HFFc6 (cell line): Measurements from ENCODE around the gene ZNF652. TPM values are rescaled to one million over a fixed set of nuclear protein-coding genes. Genes with fewer than 3 reads are reported as not detected.

ENCODE experiments used
- DNase-seq: peaks from one replicate; pipeline ENCODE4 v3.0.0-alpha.2; 2018
- H3K27ac Mint-ChIP-seq: 2 replicates; pipeline ENCODE4 v1.8.0; 2020; ENCODE audit warnings: mild to moderate bottlenecking, mixed read lengths
- H3K27me3 Mint-ChIP-seq: 2 replicates; pipeline ENCODE4 v1.8.0; 2021; ENCODE audit warnings: mild to moderate bottlenecking, moderate library complexity, mixed read lengths; ENCODE audit not compliant: insufficient read depth
- H3K36me3 Mint-ChIP-seq: 2 replicates; pipeline ENCODE4 v1.8.0; 2021; ENCODE audit warnings: low read depth, mixed read lengths
- H3K4me1 Mint-ChIP-seq: 2 replicates; pipeline ENCODE4 v1.8.0; 2020; ENCODE audit warnings: low read depth, mixed read lengths
- H3K4me3 Mint-ChIP-seq: 2 replicates; pipeline ENCODE4 v1.8.0; 2020; ENCODE audit warnings: mild to moderate bottlenecking, moderate library complexity, mixed read lengths
- H3K9me3 Mint-ChIP-seq: 2 replicates; pipeline ENCODE4 v1.8.0; 2020; ENCODE audit warnings: mild to moderate bottlenecking, mixed read lengths
- long read RNA-seq: library from polyadenylated mRNA; unstranded; transcript quantifications from one replicate; pipeline ENCODE4 v2.0.0, GENCODE V29; 2019
- total RNA-seq, 6 experiments: library from RNA; stranded (reverse); fragmentation: NEBNext Ultra II Directional; extraction: Animal tissue kit (Norgen Biotek cat#: 25700); gene quantifications; 2 replicates in 1 of 6; 3 replicates in 5 of 6; pipeline ENCODE4 v1.2.3, GENCODE V29; 2021
- TF ChIP-seq, protein P1 (sequence below): fragments of 200-600 bp; sonication (generic); IDR thresholded peaks from 2 replicates; pipeline ENCODE4 v1.5.0; 2021; ENCODE audit warnings: antibody characterized with exemption, mild to moderate bottlenecking

Gene ZNF652
- 10 to 100 TPM; 12.0 to 15.5 (median 12.7) TPM for total RNA-seq
- long read RNA-seq, partial matches to known transcripts = 0 of 2 reads
- long read RNA-seq, other reads (novel, unspliced or antisense) = 2 of 2 reads

DNA sequence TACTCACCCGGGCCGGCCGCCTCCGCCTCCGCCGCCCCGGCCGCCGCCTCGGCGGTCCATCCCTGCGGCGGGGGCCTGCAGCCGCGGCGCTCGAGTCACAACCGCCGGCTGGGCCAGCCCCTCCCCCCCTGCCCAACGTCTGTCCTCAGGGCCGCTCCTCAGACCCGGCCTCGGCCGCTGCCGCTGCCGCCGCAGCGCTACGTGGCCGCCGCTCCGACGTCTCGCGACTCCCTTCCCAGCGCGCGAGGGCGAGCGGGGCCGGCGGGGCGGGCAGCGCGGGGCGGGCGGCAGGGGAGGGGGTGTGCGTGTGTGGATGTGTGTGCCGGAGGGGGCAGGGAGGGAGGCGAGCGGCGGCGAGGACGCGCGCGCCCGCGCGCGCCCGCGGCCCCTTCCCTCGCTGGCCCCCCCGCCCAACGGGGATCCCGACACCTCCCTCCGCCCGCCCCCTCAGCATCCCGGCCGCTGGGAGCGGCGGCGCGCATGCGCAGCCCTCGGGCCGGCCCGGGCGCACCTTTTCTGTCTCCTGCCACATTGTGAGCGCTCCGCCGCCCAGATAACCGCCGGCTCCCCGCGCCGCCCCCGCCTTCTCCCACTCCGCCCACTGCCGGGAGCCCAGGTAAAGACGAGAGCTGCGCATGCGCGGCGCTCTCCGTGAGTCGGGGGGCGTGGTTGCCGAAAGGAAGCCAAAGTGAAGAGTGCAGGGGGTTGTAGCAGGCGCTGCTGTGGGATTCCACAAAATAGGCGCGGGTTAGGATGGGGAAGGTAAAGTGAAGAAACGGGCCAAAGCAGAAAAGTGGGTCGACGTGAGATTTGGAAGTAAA is at the start of gene ZNF652:
TSS of gene ZNF652 (minus strand) at position 349 of the 821 bp plus-strand sequence. CDS start 44,525 bp downstream, outside the sequence.
- peaks cover 39% of the 10 kb centered on the region for H3K4me1 Mint-ChIP-seq
- peak within 1 kb of the TSS; percentile 95 for H3K4me3 Mint-ChIP-seq
- no peaks in the 10 kb centered on the region for H3K9me3 Mint-ChIP-seq
- H3K27me3 Mint-ChIP-seq = 0 out of 2 replicates have a peak, but pooled peaks cover 2% of the 10 kb centered on the region
- H3K36me3 Mint-ChIP-seq = peaks cover 4% of the 10 kb centered on the region; the same call in 1 of the 2 replicates
- peak; percentile 72 for DNase-seq
- H3K27ac Mint-ChIP-seq = peak within 1 kb of the TSS; percentile 84
- TF ChIP-seq, protein P1, sequence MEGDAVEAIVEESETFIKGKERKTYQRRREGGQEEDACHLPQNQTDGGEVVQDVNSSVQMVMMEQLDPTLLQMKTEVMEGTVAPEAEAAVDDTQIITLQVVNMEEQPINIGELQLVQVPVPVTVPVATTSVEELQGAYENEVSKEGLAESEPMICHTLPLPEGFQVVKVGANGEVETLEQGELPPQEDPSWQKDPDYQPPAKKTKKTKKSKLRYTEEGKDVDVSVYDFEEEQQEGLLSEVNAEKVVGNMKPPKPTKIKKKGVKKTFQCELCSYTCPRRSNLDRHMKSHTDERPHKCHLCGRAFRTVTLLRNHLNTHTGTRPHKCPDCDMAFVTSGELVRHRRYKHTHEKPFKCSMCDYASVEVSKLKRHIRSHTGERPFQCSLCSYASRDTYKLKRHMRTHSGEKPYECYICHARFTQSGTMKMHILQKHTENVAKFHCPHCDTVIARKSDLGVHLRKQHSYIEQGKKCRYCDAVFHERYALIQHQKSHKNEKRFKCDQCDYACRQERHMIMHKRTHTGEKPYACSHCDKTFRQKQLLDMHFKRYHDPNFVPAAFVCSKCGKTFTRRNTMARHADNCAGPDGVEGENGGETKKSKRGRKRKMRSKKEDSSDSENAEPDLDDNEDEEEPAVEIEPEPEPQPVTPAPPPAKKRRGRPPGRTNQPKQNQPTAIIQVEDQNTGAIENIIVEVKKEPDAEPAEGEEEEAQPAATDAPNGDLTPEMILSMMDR = no peak

GRCh38 chr17:49409066-49409465 is 47.0 kb upstream of the ZNF652 start:
- Mint-ChIP-seq H3K27ac (no peak overlapping the region), H3K4me3 (no peak overlapping the region), H3K4me1 (peaks cover 13% of the 10 kb centered on the region; the same call in 1 of the 2 replicates), H3K9me3 (no peaks in the 10 kb centered on the region), H3K36me3 (peaks cover 42% of the 10 kb centered on the region), H3K27me3 (no peaks in the 10 kb centered on the region)
- TF ChIP-seq, protein P1 = no peak
- DNase-seq = no peak

DNA sequence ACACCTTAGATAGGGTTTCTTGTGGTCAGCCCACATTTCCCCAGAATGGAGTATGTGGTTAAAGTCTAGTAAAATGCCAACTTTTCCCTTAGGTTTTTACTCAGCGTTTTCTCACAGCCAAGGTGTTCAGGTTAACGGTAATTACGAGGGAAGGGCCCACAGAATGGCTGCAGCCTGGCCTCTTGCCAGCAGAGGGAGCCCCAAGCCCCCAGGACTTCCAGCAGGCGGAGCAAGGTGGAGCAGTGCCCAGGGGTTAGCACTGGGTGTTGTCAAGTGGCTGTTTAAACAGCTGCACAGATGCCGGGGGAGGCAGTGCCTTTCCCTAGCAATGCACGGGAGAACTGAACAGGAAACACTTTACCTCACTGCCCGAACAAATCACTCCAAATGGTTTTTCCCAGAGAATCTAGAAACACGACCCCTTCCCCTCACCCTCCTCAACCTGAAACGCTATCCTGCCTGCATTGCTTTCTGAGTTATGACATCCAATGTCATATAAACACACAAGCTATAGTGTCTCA is 46.0 kb upstream of the ZNF652 start:
- Mint-ChIP-seq H3K4me1 (peaks cover 13% of the 10 kb centered on the region; the same call in 1 of the 2 replicates), H3K27me3 (peaks cover 1% of the 10 kb centered on the region; the same call in 1 of the 2 replicates), H3K27ac (no peak overlapping the region; the same call in 1 of the 2 replicates), H3K4me3 (no peak overlapping the region), H3K36me3 (peaks cover 47% of the 10 kb centered on the region), H3K9me3 (no peaks in the 10 kb centered on the region)
- TF ChIP-seq, protein P1 = peak; percentile 86
- DNase-seq = peak; percentile 35

DNA sequence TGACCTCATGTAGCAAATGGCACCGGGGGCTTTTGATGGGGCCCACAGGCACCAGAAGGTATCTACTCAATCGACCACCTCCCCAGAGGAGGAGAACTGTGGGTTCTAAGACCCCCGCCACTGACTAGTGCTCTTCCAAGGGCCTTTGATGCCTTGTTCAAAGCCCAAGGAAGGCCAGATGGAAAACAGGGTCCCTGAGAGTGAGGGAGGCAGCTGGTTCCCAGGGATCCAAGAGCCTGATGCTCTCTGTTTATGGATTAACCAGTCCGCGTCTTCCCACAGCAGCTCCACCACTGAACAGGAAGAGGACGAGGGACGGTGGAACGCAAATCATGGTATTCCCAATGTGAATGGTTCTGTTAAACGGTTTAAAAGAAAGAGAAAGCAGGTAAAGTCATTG is 45.0 kb upstream of the ZNF652 start:
- H3K9me3 Mint-ChIP-seq = no peaks in the 10 kb centered on the region
- no peak overlapping the region for H3K4me3 Mint-ChIP-seq
- no peak for DNase-seq
- H3K36me3 Mint-ChIP-seq = peaks cover 47% of the 10 kb centered on the region
- H3K4me1 Mint-ChIP-seq = peaks cover 13% of the 10 kb centered on the region; the same call in 1 of the 2 replicates
- H3K27me3 Mint-ChIP-seq = peaks cover 1% of the 10 kb centered on the region; the same call in 1 of the 2 replicates
- TF ChIP-seq, protein P1 = no peak
- H3K27ac Mint-ChIP-seq = no peak overlapping the region

DNA sequence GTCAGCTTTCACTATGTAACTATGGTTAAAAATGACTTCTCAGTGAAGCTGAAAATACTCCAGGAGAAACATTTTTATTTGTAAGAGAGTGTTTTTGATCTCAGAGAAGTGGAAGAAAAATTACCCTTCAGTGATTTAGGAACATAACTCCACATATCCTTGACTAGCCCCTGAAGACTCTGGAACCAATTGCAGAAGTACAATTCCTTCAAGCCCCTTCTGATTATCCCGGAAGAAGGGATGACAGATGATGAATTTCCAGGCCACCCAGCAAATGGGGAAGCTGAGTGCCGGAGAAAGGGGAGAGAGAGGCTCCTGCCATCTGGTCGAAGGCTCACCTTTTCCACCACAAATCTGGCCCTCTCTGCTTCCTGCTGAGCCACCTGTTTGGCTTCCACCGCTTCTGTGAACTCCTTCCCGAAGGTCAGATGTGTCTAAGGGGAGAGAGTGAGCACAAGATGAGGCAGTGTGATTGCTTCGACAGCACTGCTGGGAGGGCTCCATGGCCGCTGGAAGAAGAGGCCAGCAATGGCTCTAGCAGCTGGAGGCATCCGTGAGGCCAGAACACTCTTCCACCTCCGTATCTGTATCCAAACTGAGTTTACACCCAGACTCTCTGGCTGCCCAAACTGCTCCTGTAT is 44.5 kb upstream of the ZNF652 start:
- Mint-ChIP-seq H3K9me3 (no peaks in the 10 kb centered on the region), H3K4me1 (peaks cover 13% of the 10 kb centered on the region; the same call in 1 of the 2 replicates), H3K27me3 (peaks cover 1% of the 10 kb centered on the region; the same call in 1 of the 2 replicates), H3K4me3 (no peak overlapping the region), H3K36me3 (peaks cover 41% of the 10 kb centered on the region), H3K27ac (no peak overlapping the region)
- TF ChIP-seq, protein P1 = no peak
- DNase-seq = no peak
